ENCODE results near the gene HCRT.

- TF ChIP-seq, protein P1, sequence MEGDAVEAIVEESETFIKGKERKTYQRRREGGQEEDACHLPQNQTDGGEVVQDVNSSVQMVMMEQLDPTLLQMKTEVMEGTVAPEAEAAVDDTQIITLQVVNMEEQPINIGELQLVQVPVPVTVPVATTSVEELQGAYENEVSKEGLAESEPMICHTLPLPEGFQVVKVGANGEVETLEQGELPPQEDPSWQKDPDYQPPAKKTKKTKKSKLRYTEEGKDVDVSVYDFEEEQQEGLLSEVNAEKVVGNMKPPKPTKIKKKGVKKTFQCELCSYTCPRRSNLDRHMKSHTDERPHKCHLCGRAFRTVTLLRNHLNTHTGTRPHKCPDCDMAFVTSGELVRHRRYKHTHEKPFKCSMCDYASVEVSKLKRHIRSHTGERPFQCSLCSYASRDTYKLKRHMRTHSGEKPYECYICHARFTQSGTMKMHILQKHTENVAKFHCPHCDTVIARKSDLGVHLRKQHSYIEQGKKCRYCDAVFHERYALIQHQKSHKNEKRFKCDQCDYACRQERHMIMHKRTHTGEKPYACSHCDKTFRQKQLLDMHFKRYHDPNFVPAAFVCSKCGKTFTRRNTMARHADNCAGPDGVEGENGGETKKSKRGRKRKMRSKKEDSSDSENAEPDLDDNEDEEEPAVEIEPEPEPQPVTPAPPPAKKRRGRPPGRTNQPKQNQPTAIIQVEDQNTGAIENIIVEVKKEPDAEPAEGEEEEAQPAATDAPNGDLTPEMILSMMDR (IDR thresholded peaks at IDR 0.05; ENCODE audit: insufficient read depth, low read depth, low read length): no peak
- no peak for TF ChIP-seq EZH2 (IDR thresholded peaks at IDR 0.05; ENCODE audit: insufficient read depth, low read length)
Measured at GRCh38 chr17:42169351-42169750, 15.9 kb downstream of the HCRT start.
